Lower lobe of right lung (tissue), 2 donors: ENCODE measurements around the gene IGFBP1. TPM values are rescaled to one million over a fixed set of nuclear protein-coding genes. Genes with fewer than 3 reads are reported as not detected.

Source experiments
- ATAC-seq, 2 donors: fragments of 200-7000 bp; cut with Tn5 transposase; one replicate each; pipeline ENCODE4 v1.9.1; 2020 to 2022; ENCODE audit warnings: mild to moderate bottlenecking in 2 of 2, moderate library complexity in 2 of 2
- DNase-seq: peaks from one replicate; pipeline ENCODE4 v3.0.0-alpha.2; 2020
- H3K27ac ChIP-seq: fragments of 200-600 bp; one replicate; pipeline ENCODE4 v1.8.0; 2022
- H3K27me3 ChIP-seq: fragments of 200-600 bp; one replicate; pipeline ENCODE4 v1.8.0; 2022; ENCODE audit warnings: low read depth
- H3K36me3 ChIP-seq: fragments of 200-600 bp; one replicate; pipeline ENCODE4 v1.8.0; 2022; ENCODE audit warnings: mild to moderate bottlenecking
- H3K4me1 ChIP-seq: fragments of 200-600 bp; one replicate; pipeline ENCODE4 v1.8.0; 2022
- H3K4me3 ChIP-seq: fragments of 200-600 bp; one replicate; pipeline ENCODE4 v1.8.0; 2022; ENCODE audit warnings: mild to moderate bottlenecking
- H3K9me3 ChIP-seq: fragments of 200-600 bp; one replicate; pipeline ENCODE4 v1.8.0; 2022
- CTCF ChIP-seq: fragments of 200-600 bp; IDR thresholded peaks from one replicate; pipeline ENCODE4 v1.8.0; 2022; ENCODE audit warnings: antibody characterized with exemption, mild to moderate bottlenecking
- intact Hi-C: fragments of 100-400 bp; cut with DNase I; formaldehyde crosslinking; loops from one replicate; pipeline ENCODE4 v1.11.0; 2022
- total RNA-seq: library from RNA; stranded (reverse); fragmentation: NEBNext Ultra II Directional; extraction: Animal tissue kit (Norgen Biotek cat#: 25700); gene quantifications from one replicate; pipeline ENCODE4 v1.2.1, GENCODE V29; 2021
- donor health status: DM: no; HTN: yes; CAD: no; lungs with severe emphysema.

IGFBP1 gene
- total RNA-seq, 1 donor from 2014 or later = not detected

DNA sequence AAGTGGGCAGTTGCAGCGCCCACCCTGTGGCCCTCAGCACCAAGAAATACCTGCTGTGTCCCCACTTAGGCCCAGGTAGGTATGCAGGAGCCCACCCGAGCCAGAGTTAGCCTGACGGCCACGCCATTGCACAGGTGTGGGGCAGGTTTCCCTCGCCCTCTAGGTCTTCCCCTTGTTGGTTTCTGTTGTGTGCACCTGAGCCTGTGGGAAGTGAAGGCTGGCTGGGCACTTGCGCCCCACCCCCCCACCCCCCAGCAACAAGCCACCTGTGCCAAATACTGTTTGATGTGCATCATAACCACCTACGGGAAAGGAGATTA, 15.3 kb upstream of the IGFBP1 start, which contains the start of gene CCDC201:
Gene CCDC201, minus strand, starts transcription at position 48 of the 320 bp plus-strand sequence. CDS start 75 bp downstream, outside the sequence.
- TF ChIP-seq CTCF = no peak
- intact Hi-C loops = no loop called here
- Histone ChIP-seq H3K4me3 (no peak within 1 kb of the TSS), H3K9me3 (peaks cover 5% of the 10 kb centered on the region), H3K27me3 (no peaks in the 10 kb centered on the region), H3K27ac (no peak within 1 kb of the TSS), H3K4me1 (no peaks in the 10 kb centered on the region), H3K36me3 (no peaks in the 10 kb centered on the region)
- DNase-seq (no peak), ATAC-seq (no peak)

- ATAC-seq = no peak
These were observed 14.9 kb upstream of the IGFBP1 start for GRCh38 chr7:45873355-45873754.

GRCh38 chr7:45874408-45875131, 13.7 kb upstream of the IGFBP1 start:
- H3K4me3 ChIP-seq = no peak overlapping the region
- H3K4me1 ChIP-seq = no peaks in the 10 kb centered on the region
- H3K9me3 ChIP-seq = peaks cover 8% of the 10 kb centered on the region
- no peaks in the 10 kb centered on the region for H3K27me3 ChIP-seq
- intact Hi-C loops = no loop called here
- no peaks in the 10 kb centered on the region for H3K36me3 ChIP-seq
- no peak overlapping the region for H3K27ac ChIP-seq
- no peak for TF ChIP-seq CTCF
- ATAC-seq (no peak), DNase-seq (no peak)

More at GRCh38 chr7:45873355-45873754, 14.9 kb upstream of the IGFBP1 start:
- no peaks in the 10 kb centered on the region for H3K36me3 ChIP-seq
- TF ChIP-seq CTCF = no peak
- H3K27ac ChIP-seq = no peak overlapping the region
- H3K9me3 ChIP-seq = peaks cover 4% of the 10 kb centered on the region
- H3K4me3 ChIP-seq = no peak overlapping the region
- DNase-seq = no peak
- H3K27me3 ChIP-seq = no peaks in the 10 kb centered on the region
- intact Hi-C loops = no loop called here
- no peaks in the 10 kb centered on the region for H3K4me1 ChIP-seq

DNA sequence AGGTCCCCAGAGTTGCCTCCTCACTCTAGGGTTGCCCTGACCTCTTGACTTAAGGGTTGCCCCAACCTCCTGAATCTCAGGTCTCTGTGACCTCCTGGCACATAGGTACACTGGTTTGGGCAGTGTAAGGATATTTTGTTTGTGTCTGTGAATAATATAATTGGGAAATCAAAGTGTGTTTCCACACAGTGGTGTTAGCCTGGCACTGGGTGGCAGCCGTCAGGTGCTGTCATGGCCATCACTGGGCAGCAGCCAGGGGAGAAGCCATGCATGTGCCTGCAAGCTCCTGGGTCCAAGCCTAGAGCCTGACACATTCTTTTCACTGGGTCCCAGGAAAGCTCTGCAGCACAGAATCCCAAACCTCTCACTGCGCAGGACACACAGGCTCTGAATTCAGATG, 11.8 kb upstream of the IGFBP1 start:
- ATAC-seq = no peak
- Histone ChIP-seq H3K27me3 (no peaks in the 10 kb centered on the region), H3K36me3 (no peaks in the 10 kb centered on the region), H3K9me3 (peaks cover 8% of the 10 kb centered on the region), H3K27ac (no peak overlapping the region), H3K4me1 (no peaks in the 10 kb centered on the region), H3K4me3 (no peak overlapping the region)
- no peak for TF ChIP-seq CTCF
- DNase-seq = no peak
- intact Hi-C loops = no loop called here

GRCh38 chr7:45878457-45879144, 9.7 kb upstream of the IGFBP1 start:
- Histone ChIP-seq H3K4me1 (no peaks in the 10 kb centered on the region), H3K27ac (no peak overlapping the region), H3K36me3 (no peaks in the 10 kb centered on the region), H3K9me3 (peaks cover 8% of the 10 kb centered on the region), H3K4me3 (no peak overlapping the region), H3K27me3 (no peaks in the 10 kb centered on the region)
- DNase-seq (no peak), ATAC-seq (no peak)
- no peak for TF ChIP-seq CTCF
- intact Hi-C loops = no loop called here
